Esophagus squamous epithelium (tissue), 5 donors: ENCODE measurements around the gene TROAP. TPM values are rescaled to one million over a fixed set of nuclear protein-coding genes. Genes with fewer than 3 reads are reported as not detected.
A peak's percentile ranks its signal among the peaks of the same experiment; 100 is the strongest.

Experiments used
- DNase-seq: peaks from one replicate; lab custom pipeline; 2025; lab: John Stamatoyannopoulos, UW
- H3K27ac ChIP-seq, 4 donors: fragments of 200-600 bp; sonication (generic); one replicate each; pipeline ENCODE4 v1.5.1; 2016 to 2019; ENCODE audit warnings: mild to moderate bottlenecking in 1 of 4
- H3K27me3 ChIP-seq, 4 donors: fragments of 200-600 bp; sonication (generic); 1 replicate in 3 of 4; 2 replicates in 1 of 4; pipeline versions ENCODE4 v1.5.1 to v1.6.0; 2017 to 2021; ENCODE audit warnings: antibody characterized with exemption in 1 of 4
- H3K36me3 ChIP-seq, 3 donors: fragments of 200-600 bp; sonication (generic); one replicate each; pipeline ENCODE4 v1.5.1; 2016 to 2019
- H3K4me1 ChIP-seq, 3 donors: fragments of 200-600 bp; sonication (generic); one replicate each; pipeline ENCODE4 v1.5.1; 2017 to 2019
- H3K4me3 ChIP-seq, 4 donors: fragments of 200-600 bp; sonication (generic); 1 replicate in 3 of 4; 2 replicates in 1 of 4; pipeline ENCODE4 v1.5.1; 2016 to 2019; ENCODE audit warnings: mild to moderate bottlenecking in 2 of 4, moderate library complexity in 1 of 4
- H3K9me3 ChIP-seq, 3 donors: fragments of 200-600 bp; sonication (generic); one replicate each; pipeline ENCODE4 v1.5.1; 2016 to 2019
- POLR2A ChIP-seq, 4 donors: fragments of 450-650 bp; IDR thresholded peaks; one replicate each; pipeline ENCODE4 v1.6.1; 2017; ENCODE audit warnings: antibody characterized with exemption in 4 of 4, mild to moderate bottlenecking in 4 of 4, moderate library complexity in 3 of 4
- WGBS, 2 donors: methylation state at CpG; one replicate each; pipeline ENCODE4 v1.1.5; 2018; 5-methylcytosine and 5-hydroxymethylcytosine counted together
- intact Hi-C: fragments of 100-400 bp; cut with DNase I; formaldehyde crosslinking; loops from one replicate; pipeline ENCODE4 v1.15.0; 2022
- total RNA-seq, 4 donors: library from RNA; depleted of rRNA; stranded (reverse); fragments of >200 nt; gene quantifications; one replicate each; pipeline ENCODE4 v1.1.0, GENCODE V29; 2016
- TF ChIP-seq, protein P1 (sequence below), 6 experiments: fragments of 450-650 bp in 4 of 6; fragments of 200-600 bp in 2 of 6; sonication (generic) in 2 of 6; IDR thresholded peaks; one replicate each; pipeline ENCODE4 v1.5.1; 2016 to 2019; ENCODE audit warnings: antibody characterized with exemption in 6 of 6, mild to moderate bottlenecking in 4 of 6, moderate library complexity in 4 of 6
- donor health status: DM: yes; HTN: yes; CAD: no.

TROAP gene
- total RNA-seq, 4 donors from 2014 or later, result 4.6 to 17.5 (median 8.8) TPM

DNA sequence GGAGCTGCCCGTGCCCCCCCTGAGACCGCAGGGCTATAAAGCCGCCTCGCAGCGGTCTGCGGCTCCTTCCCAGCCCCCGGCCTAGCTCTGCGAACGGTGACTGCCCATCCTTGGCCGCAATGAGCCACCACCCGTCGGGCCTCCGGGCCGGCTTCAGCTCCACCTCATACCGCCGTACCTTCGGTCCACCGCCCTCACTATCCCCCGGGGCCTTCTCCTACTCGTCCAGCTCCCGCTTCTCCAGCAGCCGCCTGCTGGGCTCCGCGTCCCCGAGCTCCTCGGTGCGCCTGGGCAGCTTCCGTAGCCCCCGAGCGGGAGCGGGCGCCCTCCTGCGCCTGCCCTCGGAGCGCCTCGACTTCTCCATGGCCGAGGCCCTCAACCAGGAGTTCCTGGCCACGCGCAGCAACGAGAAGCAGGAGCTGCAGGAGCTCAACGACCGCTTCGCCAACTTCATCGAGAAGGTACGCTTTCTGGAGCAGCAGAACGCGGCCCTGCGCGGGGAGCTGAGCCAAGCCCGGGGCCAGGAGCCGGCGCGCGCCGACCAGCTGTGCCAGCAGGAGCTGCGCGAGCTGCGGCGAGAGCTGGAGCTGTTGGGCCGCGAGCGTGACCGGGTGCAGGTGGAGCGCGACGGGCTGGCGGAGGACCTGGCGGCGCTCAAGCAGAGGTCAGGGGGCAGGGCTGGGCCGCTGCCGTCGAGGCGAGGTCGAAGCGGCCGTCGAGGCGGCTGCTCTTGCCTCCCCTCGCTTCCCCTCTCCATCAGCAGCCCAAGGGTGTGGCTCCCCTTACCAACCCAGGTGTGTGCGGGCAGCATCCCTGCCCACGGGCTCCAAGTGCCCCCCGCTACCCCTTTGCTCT lies 27.7 kb upstream of the TROAP start, which contains the start of gene PRPH:
PRPH (plus strand) TSS at position 66 of the 855 bp plus-strand sequence; CDS start at position 120, 54 bp downstream.
- intact Hi-C loops, result no loop called here
- Histone ChIP-seq H3K4me3 (peak within 1 kb of the TSS in 2 of 4 donors; percentile 16 to 34), H3K4me1 (peaks cover 27 to 53% (median 32%) of the 10 kb centered on the region in 3 donors), H3K27ac (no peak within 1 kb of the TSS), H3K36me3 (no peaks in the 10 kb centered on the region), H3K9me3 (no peaks in the 10 kb centered on the region), H3K27me3 (peaks cover 20 to 72% (median 35%) of the 10 kb centered on the region in 4 donors)
- 7 to 22% methylated on average over 3 to 31 of the region's 82 CpGs for WGBS, 2 donors
- DNase-seq, result no peak
- TF ChIP-seq POLR2A (IDR thresholded peaks at IDR 0.05), result no peak
- TF ChIP-seq, protein P1, sequence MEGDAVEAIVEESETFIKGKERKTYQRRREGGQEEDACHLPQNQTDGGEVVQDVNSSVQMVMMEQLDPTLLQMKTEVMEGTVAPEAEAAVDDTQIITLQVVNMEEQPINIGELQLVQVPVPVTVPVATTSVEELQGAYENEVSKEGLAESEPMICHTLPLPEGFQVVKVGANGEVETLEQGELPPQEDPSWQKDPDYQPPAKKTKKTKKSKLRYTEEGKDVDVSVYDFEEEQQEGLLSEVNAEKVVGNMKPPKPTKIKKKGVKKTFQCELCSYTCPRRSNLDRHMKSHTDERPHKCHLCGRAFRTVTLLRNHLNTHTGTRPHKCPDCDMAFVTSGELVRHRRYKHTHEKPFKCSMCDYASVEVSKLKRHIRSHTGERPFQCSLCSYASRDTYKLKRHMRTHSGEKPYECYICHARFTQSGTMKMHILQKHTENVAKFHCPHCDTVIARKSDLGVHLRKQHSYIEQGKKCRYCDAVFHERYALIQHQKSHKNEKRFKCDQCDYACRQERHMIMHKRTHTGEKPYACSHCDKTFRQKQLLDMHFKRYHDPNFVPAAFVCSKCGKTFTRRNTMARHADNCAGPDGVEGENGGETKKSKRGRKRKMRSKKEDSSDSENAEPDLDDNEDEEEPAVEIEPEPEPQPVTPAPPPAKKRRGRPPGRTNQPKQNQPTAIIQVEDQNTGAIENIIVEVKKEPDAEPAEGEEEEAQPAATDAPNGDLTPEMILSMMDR (IDR thresholded peaks at IDR 0.05), result no peak

DNA sequence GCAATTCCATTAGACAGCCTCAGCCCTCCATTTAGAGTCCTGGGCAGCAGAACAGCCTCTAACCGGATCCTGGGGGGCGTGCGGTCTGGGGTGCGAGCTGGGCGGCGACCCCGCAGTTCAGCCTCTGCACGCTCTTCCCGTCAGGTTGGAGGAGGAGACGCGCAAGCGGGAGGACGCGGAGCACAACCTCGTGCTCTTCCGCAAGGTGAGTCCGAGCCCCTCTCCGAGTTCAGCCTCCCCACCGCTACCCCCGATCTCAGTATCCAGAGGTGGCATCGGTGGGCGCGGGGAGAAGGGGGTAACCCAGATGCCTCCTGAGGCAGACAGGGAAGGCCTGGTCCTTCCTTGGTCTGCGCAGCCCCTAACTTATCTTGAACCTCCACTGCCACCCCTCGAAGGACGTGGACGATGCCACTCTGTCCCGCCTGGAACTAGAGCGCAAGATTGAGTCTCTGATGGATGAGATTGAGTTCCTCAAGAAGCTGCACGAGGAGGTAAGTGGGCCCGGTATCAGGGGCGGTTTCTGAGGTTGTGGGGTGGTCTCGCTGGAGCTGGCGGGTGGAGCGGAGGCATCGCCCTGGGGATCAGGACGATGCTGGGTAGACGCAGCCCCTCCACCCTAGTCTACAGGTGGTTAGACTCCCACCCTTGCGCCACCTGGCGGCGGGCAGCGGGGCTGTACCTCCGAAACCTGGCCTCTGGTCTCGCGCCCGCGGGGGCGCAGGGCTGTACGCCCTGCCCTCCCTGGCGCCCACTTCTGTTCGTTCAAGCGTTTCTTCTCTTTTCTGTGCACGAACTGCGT lies 26.8 kb upstream of the TROAP start:
- peak overlapping the region in 2 of 4 donors; percentile 30 to 58 for H3K4me3 ChIP-seq
- H3K27me3 ChIP-seq, result peaks cover 20 to 81% (median 35%) of the 10 kb centered on the region in 4 donors
- H3K36me3 ChIP-seq, result no peaks in the 10 kb centered on the region
- intact Hi-C loops, result no loop called here
- no peaks in the 10 kb centered on the region for H3K9me3 ChIP-seq
- peaks cover 27 to 53% (median 32%) of the 10 kb centered on the region in 3 donors for H3K4me1 ChIP-seq
- no peak overlapping the region for H3K27ac ChIP-seq
- no peak for TF ChIP-seq POLR2A (IDR thresholded peaks at IDR 0.05)
- TF ChIP-seq, protein P1 (IDR thresholded peaks at IDR 0.05), result peak; percentile 47 to 71 (median 64)
- no CpG with 5 or more reads among the region's 54 CpGs for WGBS, 2 donors
- DNase-seq, result no peak

DNA sequence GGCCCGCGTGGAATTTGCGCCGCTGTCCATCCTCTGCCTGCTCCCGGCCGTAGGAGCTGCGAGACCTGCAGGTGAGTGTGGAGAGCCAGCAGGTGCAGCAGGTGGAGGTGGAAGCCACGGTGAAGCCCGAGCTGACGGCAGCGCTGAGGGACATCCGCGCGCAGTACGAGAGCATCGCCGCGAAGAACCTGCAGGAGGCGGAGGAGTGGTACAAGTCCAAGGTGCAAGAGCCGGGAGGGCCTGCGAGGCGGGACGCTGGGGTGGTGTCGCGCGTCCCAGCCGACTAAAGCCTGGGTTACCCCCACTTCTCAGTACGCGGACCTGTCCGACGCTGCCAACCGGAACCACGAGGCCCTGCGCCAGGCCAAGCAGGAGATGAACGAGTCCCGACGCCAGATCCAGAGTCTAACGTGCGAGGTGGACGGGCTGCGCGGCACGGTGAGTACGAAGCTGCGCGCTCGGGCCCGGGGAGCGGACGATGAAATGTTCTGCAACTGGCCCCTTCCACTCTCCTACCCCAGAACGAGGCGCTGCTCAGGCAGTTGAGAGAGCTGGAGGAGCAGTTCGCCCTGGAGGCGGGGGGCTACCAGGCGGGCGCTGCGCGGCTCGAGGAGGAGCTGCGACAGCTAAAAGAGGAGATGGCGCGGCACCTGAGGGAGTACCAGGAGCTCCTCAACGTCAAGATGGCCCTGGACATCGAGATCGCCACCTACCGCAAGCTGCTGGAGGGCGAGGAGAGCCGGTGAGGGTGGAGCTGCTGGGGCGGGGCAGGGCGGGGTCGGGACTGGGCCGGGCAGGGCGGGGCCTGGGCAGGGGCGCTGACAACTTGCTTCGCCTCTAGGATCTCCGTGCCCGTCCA lies 26.0 kb upstream of the TROAP start:
- H3K27me3 ChIP-seq, result peaks cover 20 to 88% (median 35%) of the 10 kb centered on the region in 4 donors
- no peak overlapping the region for H3K27ac ChIP-seq
- H3K4me1 ChIP-seq, result peaks cover 27 to 53% (median 32%) of the 10 kb centered on the region in 3 donors
- no peaks in the 10 kb centered on the region for H3K36me3 ChIP-seq
- H3K9me3 ChIP-seq, result no peaks in the 10 kb centered on the region
- peak overlapping the region in 3 of 4 donors; percentile 9 to 58 (median 30) for H3K4me3 ChIP-seq
- DNase-seq, result no peak
- TF ChIP-seq, protein P1 (IDR thresholded peaks at IDR 0.05), result no peak
- TF ChIP-seq POLR2A (IDR thresholded peaks at IDR 0.05), result no peak
- intact Hi-C loops, result no loop called here
- 0% methylated on average over 11 to 22 of the region's 77 CpGs for WGBS, 2 donors

DNA sequence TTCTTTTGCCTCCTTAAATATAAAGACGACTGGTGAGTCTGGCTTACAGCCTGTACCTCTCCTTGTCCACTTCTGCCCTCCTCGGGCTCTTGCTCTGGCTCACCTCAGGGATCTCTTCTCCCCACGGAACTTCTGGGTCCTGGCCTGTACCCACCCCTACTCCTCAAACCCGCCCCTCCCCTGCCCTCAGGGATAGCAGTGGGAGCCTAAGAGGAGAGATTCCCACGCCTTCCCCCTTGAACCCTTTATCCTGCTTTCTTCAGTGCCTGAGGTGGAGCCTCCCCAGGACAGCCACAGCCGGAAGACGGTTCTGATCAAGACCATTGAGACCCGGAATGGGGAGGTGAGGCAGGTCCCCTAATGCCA lies 25.4 kb upstream of the TROAP start:
- Histone ChIP-seq H3K36me3 (no peaks in the 10 kb centered on the region), H3K9me3 (no peaks in the 10 kb centered on the region), H3K27me3 (peaks cover 20 to 94% (median 35%) of the 10 kb centered on the region in 4 donors), H3K4me3 (peak overlapping the region in 2 of 4 donors; percentile 30 to 58), H3K4me1 (peaks cover 27 to 50% (median 31%) of the 10 kb centered on the region in 3 donors), H3K27ac (no peak overlapping the region)
- 0 to 17% methylated on average over 4 of the region's 8 CpGs for WGBS, 2 donors
- DNase-seq, result no peak
- intact Hi-C loops, result no loop called here
- TF ChIP-seq, protein P1 (IDR thresholded peaks at IDR 0.05), result no peak
- TF ChIP-seq POLR2A (IDR thresholded peaks at IDR 0.05), result no peak
